ENCODE data around the gene ZNF660. TPM values are rescaled to one million over a fixed set of nuclear protein-coding genes. Genes with fewer than 3 reads are reported as not detected.
A peak's percentile ranks its signal among the peaks of the same experiment; 100 is the strongest.

Gene ZNF660
- total and polyA plus RNA-seq, 9 of the 15 experiments (the other 6 are each of a cell fraction or from before 2014, with no cell fraction given) = 0.06 to 0.65 (median 0.17) TPM

DNA sequence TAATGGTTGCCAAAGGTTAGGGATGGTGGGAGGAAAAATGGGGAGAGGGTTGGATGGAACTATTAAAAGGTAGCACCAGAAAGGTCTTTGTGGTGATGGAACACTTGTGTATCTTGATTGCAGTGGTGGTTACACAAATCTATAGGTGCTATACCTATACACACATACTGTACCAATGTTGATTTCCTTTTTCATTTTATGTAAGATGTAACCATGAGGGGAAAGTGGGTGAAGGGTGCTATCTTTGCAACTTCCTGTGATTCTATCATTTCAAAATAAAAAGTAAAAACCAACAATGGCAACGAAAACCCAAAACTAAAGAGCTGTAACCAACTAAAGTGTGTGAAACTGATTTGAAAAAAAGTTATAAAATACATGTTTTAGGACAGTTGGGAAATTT, 63.0 kb downstream of the ZNF660 start (continued):
- TF ChIP-seq, protein P1, sequence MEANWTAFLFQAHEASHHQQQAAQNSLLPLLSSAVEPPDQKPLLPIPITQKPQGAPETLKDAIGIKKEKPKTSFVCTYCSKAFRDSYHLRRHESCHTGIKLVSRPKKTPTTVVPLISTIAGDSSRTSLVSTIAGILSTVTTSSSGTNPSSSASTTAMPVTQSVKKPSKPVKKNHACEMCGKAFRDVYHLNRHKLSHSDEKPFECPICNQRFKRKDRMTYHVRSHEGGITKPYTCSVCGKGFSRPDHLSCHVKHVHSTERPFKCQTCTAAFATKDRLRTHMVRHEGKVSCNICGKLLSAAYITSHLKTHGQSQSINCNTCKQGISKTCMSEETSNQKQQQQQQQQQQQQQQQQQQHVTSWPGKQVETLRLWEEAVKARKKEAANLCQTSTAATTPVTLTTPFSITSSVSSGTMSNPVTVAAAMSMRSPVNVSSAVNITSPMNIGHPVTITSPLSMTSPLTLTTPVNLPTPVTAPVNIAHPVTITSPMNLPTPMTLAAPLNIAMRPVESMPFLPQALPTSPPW (CRISPR knock-in tag; IDR thresholded peaks at IDR 0.05) = no peak
- TF ChIP-seq, protein P2, sequence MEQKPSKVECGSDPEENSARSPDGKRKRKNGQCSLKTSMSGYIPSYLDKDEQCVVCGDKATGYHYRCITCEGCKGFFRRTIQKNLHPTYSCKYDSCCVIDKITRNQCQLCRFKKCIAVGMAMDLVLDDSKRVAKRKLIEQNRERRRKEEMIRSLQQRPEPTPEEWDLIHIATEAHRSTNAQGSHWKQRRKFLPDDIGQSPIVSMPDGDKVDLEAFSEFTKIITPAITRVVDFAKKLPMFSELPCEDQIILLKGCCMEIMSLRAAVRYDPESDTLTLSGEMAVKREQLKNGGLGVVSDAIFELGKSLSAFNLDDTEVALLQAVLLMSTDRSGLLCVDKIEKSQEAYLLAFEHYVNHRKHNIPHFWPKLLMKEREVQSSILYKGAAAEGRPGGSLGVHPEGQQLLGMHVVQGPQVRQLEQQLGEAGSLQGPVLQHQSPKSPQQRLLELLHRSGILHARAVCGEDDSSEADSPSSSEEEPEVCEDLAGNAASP (IDR thresholded peaks at IDR 0.05) = no peak
- TF ChIP-seq ATF1 (CRISPR knock-in tag; IDR thresholded peaks at IDR 0.05) = no peak
- no peak for TF ChIP-seq ATF1 (tag; IDR thresholded peaks at IDR 0.05)

DNA sequence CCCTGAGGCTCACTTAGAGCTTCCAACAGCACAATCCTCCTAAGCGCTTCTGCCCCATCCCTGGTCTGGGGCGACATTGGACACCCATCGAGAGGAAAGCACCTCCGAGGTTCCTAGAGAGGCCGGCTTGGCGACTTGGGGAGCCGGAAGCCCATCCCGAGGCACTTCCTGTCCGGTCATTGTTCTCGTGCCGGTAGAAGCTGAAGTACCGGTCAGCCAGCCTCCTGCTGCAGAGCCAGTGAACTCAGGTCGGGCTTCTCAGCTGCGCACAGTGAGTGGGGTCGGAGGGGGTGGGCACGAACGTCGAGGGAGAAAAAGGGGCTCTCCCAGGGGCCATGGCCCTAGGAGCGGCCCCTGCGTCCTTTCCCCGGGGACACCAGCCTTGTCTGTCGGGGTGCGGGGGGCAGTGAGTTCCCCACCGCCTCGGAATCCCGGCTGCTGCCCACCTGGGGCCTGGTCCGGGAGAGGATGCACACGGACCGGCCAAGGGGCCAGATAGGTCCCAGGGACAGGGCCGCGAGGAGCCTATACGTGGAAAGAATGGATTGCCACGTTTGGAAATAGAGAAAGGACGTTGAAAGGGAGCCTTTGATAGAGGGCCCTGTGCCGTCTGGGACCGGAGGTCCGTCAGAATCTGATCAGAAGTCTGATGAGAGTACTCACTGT, 63.9 kb downstream of the ZNF660 start, which contains the start of gene ZNF35:
Gene ZNF35, plus strand, starts transcription at position 169 of the 666 bp plus-strand sequence. CDS start 2,336 bp downstream, outside the sequence.
- POLR2A ChIA-PET = interaction anchor here (0.6 to 1.7 kb wide), 6 partner anchors 9 to 81 kb away, joined by 3 to 14 read pairs (median 4); partner anchors contain the start of gene ZNF197
- ATAC-seq (peak; percentile 99), DNase-seq (ENCODE audit: extremely low read depth in 1 of 4, low spot score in 3 of 4) (peak; percentile 91 to 95 (median 94)), FAIRE-seq (peak; percentile 96)
- 3% methylated on average over 37 of the region's 37 CpGs for WGBS (ENCODE audit: insufficient coverage, low coverage, missing lambda C conversion rate)
- Histone ChIP-seq H3K4me3 (peak within 1 kb of the TSS; percentile 80), H4K20me1 (replicated peaks; ENCODE audit: control insufficient read depth, insufficient read depth, low read length) (no peaks in the 10 kb centered on the region), H3K9me1 (ENCODE audit: control insufficient read depth, insufficient read depth, low read length) (no peaks in the 10 kb centered on the region), H3K4me1 (replicated peaks in 1 of 2; ENCODE audit: control insufficient read depth in 2 of 2, insufficient read depth in 2 of 2, low read length in 2 of 2) (peaks cover 0 to 6% of the 10 kb centered on the region in 2 experiments; a peak in 3 of 5 replicates), H2AFZ (ENCODE audit: low read depth, low read length) (peak within 1 kb of the TSS; percentile 63), H3K79me2 (ENCODE audit: control insufficient read depth, insufficient read depth, low read length) (peaks cover 17% of the 10 kb centered on the region), H3K9me3 (replicated peaks; ENCODE audit: control insufficient read depth, insufficient read depth, low read depth, low read length) (peaks cover 12% of the 10 kb centered on the region), H3K27me3 (ENCODE audit: control insufficient read depth in 2 of 2, insufficient read depth in 2 of 2, low read length in 2 of 2) (no peaks in the 10 kb centered on the region), H3K4me2 (ENCODE audit: insufficient read depth, low read length) (peak within 1 kb of the TSS; percentile 84), H3K9ac (ENCODE audit: insufficient read depth in 1 of 2, low read depth in 2 of 2, low read length in 2 of 2) (peak within 1 kb of the TSS; percentile 75 to 94), H3K27ac (ENCODE audit: extremely low read depth, low read depth, low read length) (peak within 1 kb of the TSS; percentile 40), H3K36me3 (ENCODE audit: control insufficient read depth, insufficient read depth, low read length) (peaks cover 32% of the 10 kb centered on the region)
- BruUV-seq (replicated peaks) = TSS peak; percentile 61
- intact Hi-C loops (cut with micrococcal nuclease) = loop anchor here (1.0 kb wide), 1 partner anchor 24 kb away; no protein-coding TSS in a partner anchor
- in situ Hi-C loops (cut with MboI) = no loop called here
- CTCF ChIA-PET (ENCODE audit: low intra/inter-chr PET ratio) = no interaction called here
- TF ChIP-seq, protein P3, sequence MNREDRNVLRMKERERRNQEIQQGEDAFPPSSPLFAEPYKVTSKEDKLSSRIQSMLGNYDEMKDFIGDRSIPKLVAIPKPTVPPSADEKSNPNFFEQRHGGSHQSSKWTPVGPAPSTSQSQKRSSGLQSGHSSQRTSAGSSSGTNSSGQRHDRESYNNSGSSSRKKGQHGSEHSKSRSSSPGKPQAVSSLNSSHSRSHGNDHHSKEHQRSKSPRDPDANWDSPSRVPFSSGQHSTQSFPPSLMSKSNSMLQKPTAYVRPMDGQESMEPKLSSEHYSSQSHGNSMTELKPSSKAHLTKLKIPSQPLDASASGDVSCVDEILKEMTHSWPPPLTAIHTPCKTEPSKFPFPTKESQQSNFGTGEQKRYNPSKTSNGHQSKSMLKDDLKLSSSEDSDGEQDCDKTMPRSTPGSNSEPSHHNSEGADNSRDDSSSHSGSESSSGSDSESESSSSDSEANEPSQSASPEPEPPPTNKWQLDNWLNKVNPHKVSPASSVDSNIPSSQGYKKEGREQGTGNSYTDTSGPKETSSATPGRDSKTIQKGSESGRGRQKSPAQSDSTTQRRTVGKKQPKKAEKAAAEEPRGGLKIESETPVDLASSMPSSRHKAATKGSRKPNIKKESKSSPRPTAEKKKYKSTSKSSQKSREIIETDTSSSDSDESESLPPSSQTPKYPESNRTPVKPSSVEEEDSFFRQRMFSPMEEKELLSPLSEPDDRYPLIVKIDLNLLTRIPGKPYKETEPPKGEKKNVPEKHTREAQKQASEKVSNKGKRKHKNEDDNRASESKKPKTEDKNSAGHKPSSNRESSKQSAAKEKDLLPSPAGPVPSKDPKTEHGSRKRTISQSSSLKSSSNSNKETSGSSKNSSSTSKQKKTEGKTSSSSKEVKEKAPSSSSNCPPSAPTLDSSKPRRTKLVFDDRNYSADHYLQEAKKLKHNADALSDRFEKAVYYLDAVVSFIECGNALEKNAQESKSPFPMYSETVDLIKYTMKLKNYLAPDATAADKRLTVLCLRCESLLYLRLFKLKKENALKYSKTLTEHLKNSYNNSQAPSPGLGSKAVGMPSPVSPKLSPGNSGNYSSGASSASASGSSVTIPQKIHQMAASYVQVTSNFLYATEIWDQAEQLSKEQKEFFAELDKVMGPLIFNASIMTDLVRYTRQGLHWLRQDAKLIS (CRISPR knock-in tag; IDR thresholded peaks at IDR 0.05) = no peak
- TF ChIP-seq, protein P4, sequence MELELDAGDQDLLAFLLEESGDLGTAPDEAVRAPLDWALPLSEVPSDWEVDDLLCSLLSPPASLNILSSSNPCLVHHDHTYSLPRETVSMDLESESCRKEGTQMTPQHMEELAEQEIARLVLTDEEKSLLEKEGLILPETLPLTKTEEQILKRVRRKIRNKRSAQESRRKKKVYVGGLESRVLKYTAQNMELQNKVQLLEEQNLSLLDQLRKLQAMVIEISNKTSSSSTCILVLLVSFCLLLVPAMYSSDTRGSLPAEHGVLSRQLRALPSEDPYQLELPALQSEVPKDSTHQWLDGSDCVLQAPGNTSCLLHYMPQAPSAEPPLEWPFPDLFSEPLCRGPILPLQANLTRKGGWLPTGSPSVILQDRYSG (tag; conservative IDR thresholded peaks at IDR 0.05; ENCODE audit: low read depth) = no peak
- TF ChIP-seq NFATC3 (IDR thresholded peaks at IDR 0.05) (no peak), SETDB1 (IDR thresholded peaks at IDR 0.05; ENCODE audit: low read length) (no peak)
